Stomach (tissue), 4 donors: Measurements from ENCODE around the gene JCAD.

ENCODE experiments used
- POLR2A ChIP-seq, 4 donors: fragments of 450-650 bp; IDR thresholded peaks; one replicate each; pipeline ENCODE4 v1.6.1; 2016; ENCODE audit warnings: antibody characterized with exemption in 4 of 4, control low read depth in 2 of 4, mild to moderate bottlenecking in 1 of 4, moderate library complexity in 1 of 4
- POLR2AphosphoS5 ChIP-seq, 3 donors: sonication (generic); formaldehyde crosslinking; IDR thresholded peaks; one replicate each; pipeline ENCODE4 v1.6.1; 2016; ENCODE audit warnings: antibody characterized with exemption in 3 of 3
- TF ChIP-seq, protein P1 (sequence below), 7 experiments: fragments of 450-650 bp in 4 of 7; fragments of 200-600 bp in 3 of 7; sonication (generic) in 3 of 7; IDR thresholded peaks; one replicate each; pipeline ENCODE4 v1.5.1; 2016 to 2019; ENCODE audit warnings: antibody characterized with exemption in 7 of 7, control low read depth in 2 of 7, mild to moderate bottlenecking in 1 of 7

DNA sequence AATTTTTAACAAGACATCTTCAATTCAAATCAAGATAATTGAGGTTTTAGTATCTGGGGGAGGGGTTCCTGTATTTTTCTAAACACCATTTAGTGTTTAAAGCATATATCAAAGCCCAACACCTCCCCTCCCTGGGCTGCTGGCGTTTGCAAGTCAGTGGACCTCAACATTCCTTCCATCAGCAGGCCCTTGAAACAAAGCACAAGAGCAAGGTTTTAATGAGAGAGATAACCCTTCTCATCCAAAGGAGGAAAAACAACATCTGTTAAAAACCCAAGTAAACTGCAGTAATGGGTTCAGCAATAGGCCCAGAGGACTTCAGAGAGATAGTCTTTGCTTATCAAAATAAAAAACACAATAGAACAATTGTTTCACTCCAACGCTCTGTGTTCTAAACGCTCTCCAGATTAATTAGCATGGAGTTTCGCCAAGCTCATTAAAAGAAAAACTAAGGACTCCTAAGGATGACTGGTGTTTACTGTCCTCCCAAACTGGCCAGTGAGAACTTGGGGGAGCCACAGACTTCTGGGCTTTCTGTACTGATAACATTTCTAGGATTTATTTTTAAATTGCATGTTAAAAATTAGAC is 2.5 kb downstream of the JCAD start:
- TF ChIP-seq, protein P1, sequence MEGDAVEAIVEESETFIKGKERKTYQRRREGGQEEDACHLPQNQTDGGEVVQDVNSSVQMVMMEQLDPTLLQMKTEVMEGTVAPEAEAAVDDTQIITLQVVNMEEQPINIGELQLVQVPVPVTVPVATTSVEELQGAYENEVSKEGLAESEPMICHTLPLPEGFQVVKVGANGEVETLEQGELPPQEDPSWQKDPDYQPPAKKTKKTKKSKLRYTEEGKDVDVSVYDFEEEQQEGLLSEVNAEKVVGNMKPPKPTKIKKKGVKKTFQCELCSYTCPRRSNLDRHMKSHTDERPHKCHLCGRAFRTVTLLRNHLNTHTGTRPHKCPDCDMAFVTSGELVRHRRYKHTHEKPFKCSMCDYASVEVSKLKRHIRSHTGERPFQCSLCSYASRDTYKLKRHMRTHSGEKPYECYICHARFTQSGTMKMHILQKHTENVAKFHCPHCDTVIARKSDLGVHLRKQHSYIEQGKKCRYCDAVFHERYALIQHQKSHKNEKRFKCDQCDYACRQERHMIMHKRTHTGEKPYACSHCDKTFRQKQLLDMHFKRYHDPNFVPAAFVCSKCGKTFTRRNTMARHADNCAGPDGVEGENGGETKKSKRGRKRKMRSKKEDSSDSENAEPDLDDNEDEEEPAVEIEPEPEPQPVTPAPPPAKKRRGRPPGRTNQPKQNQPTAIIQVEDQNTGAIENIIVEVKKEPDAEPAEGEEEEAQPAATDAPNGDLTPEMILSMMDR (IDR thresholded peaks at IDR 0.05), result no peak
- TF ChIP-seq POLR2A (IDR thresholded peaks at IDR 0.05) (no peak), POLR2AphosphoS5 (IDR thresholded peaks at IDR 0.05) (no peak)
